Dendritic cell treated with granulocyte-macrophage colony-stimulating factor and Interleukin-4, amounts not matched to agents 40 ng/mL and 50 ng/mL, for 4 days (primary cell): ENCODE data around the gene IGSF8.
"Not testable (repeated sequence)": the region's sequence is repeated elsewhere in the genome, so short reads cannot be mapped to it uniquely, and the experiment has no call there.

Experiments used
- H3K27ac Mint-ChIP-seq: one replicate; pipeline ENCODE4 v1.8.0; 2022; ENCODE audit warnings: mild to moderate bottlenecking, mixed read lengths
- H3K27me3 Mint-ChIP-seq: one replicate; pipeline ENCODE4 v1.8.0; 2022; ENCODE audit warnings: mild to moderate bottlenecking, mixed read lengths
- H3K36me3 Mint-ChIP-seq: one replicate; pipeline ENCODE4 v1.8.0; 2022; ENCODE audit warnings: low read depth, mixed read lengths
- H3K4me1 Mint-ChIP-seq: one replicate; pipeline ENCODE4 v1.8.0; 2022; ENCODE audit warnings: low read depth, mixed read lengths
- H3K4me3 Mint-ChIP-seq: one replicate; pipeline ENCODE4 v1.8.0; 2022; ENCODE audit warnings: mild to moderate bottlenecking, moderate library complexity, mixed read lengths
- H3K9me3 Mint-ChIP-seq: one replicate; pipeline ENCODE4 v1.8.0; 2022; ENCODE audit warnings: mixed read lengths
- intact Hi-C: fragments of 100-400 bp; cut with micrococcal nuclease; formaldehyde crosslinking; loops from one replicate; pipeline ENCODE4 v1.15.0; 2022

IGSF8 gene

DNA sequence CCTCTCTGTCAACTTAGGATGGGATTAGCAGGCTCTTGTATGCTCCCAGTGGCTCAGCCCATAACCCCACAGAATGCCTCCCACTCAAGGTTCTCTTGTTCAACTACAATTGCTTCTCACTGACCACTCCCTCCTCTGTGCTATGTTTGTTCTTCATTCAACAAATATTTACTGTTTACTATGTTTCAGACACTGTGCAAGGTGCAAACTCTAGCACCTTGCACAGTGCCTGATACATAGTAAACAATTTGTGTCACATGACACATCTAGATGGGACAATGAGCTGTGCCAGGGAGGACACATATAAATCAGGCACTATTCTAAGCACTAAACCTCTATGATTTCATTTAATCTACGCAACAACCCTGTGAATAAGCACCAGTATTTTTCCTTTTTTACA, 32.5 kb upstream of the IGSF8 start:
- Mint-ChIP-seq H3K27me3 (peaks cover 28% of the 10 kb centered on the region), H3K9me3 (no peaks in the 10 kb centered on the region), H3K4me1 (peaks cover 29% of the 10 kb centered on the region), H3K4me3 (no peak overlapping the region), H3K36me3 (no peaks in the 10 kb centered on the region), H3K27ac (no peak overlapping the region)
- intact Hi-C loops: no loop called here

DNA sequence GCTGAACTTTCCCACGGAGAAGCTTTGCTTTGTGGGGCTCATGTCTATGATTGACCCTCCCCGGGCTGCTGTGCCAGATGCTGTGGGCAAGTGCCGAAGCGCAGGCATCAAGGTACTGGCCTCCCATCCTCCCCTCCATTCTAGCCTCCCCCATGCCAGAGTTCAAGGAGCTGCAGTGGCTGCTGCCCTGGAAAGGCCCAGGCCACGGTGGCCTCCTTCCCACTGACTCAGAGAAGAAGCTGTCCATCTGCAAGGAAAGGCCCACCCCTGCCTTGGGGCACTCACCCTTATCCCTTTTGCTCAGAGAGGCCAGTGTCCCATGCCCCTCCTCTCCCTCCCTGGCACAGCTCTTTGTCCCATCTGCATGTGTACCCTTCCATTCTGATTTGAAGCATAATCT, 32.1 kb upstream of the IGSF8 start:
- H3K4me3 Mint-ChIP-seq: no peak overlapping the region
- no peaks in the 10 kb centered on the region for H3K36me3 Mint-ChIP-seq
- no peak overlapping the region for H3K27ac Mint-ChIP-seq
- H3K4me1 Mint-ChIP-seq: peaks cover 29% of the 10 kb centered on the region
- intact Hi-C loops: no loop called here
- peaks cover 25% of the 10 kb centered on the region for H3K27me3 Mint-ChIP-seq
- H3K9me3 Mint-ChIP-seq: no peaks in the 10 kb centered on the region

DNA sequence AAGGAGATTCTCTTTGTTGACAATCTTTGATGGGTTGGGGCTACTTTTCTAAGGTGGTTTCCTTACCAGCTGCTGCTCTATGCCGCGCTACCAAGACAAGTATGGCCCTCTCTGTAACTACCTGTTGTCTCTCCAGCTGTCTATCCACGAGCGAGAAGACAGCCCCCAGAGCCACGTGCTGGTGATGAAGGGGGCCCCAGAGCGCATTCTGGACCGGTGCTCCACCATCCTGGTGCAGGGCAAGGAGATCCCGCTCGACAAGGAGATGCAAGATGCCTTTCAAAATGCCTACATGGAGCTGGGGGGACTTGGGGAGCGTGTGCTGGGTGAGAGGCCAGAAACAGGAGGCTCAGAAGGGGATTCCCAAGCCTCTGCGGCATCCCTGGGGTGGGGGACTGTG, 31.5 kb upstream of the IGSF8 start:
- H3K9me3 Mint-ChIP-seq: no peaks in the 10 kb centered on the region
- intact Hi-C loops: no loop called here
- H3K27ac Mint-ChIP-seq: no peak overlapping the region
- H3K4me1 Mint-ChIP-seq: peaks cover 25% of the 10 kb centered on the region
- H3K4me3 Mint-ChIP-seq: no peak overlapping the region
- peaks cover 23% of the 10 kb centered on the region for H3K27me3 Mint-ChIP-seq
- H3K36me3 Mint-ChIP-seq: no peaks in the 10 kb centered on the region

DNA sequence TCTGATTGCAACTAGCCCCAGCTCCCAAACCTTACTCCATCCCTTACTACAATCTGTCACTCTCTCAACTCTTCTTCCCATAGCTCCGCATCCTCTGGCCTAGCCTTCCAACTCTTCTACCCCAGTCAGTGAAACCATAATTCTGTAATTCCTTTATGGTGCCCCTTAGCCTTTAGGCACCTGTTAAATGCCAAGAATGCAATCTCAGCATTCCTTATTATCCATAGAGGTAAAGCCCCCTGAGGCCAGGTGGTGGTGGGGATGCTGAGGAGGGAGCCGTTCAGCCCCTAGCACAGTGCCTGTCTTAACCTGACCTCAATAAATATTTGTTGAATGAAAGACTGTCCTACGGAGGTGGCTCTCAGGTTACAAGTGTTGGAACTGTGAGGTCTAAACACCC, 31.1 kb upstream of the IGSF8 start:
- H3K4me3 Mint-ChIP-seq: no peak overlapping the region
- peaks cover 21% of the 10 kb centered on the region for H3K4me1 Mint-ChIP-seq
- intact Hi-C loops: no loop called here

DNA sequence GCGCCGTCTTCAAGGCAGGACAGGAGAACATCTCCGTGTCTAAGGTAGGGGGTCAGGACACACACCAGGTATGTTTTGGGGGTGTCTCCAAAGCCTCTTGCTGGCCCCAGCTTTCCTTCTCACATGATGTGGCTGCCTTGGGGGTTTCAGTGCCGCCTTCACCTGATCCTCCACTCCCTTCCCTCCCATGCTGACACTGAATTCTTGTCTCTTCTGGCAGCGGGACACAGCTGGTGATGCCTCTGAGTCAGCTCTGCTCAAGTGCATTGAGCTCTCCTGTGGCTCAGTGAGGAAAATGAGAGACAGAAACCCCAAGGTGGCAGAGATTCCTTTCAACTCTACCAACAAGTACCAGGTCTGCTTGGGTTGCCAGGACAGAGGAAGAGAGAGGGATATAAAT, 30.6 kb upstream of the IGSF8 start:
- H3K4me3 Mint-ChIP-seq: no peak overlapping the region
- intact Hi-C loops: no loop called here
- H3K9me3 Mint-ChIP-seq: no peaks in the 10 kb centered on the region
- H3K36me3 Mint-ChIP-seq: no peaks in the 10 kb centered on the region
- H3K27me3 Mint-ChIP-seq: peaks cover 24% of the 10 kb centered on the region
- H3K27ac Mint-ChIP-seq: no peak overlapping the region
- H3K4me1 Mint-ChIP-seq: peaks cover 16% of the 10 kb centered on the region

More for the DNA sequence above, 31.1 kb upstream of the IGSF8 start:
- Mint-ChIP-seq H3K27me3 (peaks cover 22% of the 10 kb centered on the region), H3K36me3 (no peaks in the 10 kb centered on the region), H3K27ac (no peak overlapping the region), H3K9me3 (no peaks in the 10 kb centered on the region)

DNA sequence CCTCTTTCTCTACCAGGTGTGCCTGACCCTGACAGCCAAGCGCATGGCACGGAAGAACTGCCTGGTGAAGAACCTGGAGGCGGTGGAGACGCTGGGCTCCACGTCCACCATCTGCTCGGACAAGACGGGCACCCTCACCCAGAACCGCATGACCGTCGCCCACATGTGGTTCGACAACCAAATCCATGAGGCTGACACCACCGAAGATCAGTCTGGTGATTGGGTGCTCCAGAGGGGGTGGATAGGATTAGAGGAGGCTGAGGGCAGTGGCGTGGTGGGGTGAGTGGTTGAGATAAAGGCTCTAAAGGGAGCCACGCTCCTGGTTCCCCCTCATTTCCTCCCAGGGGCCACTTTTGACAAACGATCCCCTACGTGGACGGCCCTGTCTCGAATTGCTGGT, 30.2 kb upstream of the IGSF8 start:
- intact Hi-C loops: no loop called here
- Mint-ChIP-seq H3K27ac (no peak overlapping the region), H3K36me3 (no peaks in the 10 kb centered on the region), H3K27me3 (peaks cover 25% of the 10 kb centered on the region), H3K4me3 (no peak overlapping the region), H3K9me3 (no peaks in the 10 kb centered on the region), H3K4me1 (peaks cover 12% of the 10 kb centered on the region)

DNA sequence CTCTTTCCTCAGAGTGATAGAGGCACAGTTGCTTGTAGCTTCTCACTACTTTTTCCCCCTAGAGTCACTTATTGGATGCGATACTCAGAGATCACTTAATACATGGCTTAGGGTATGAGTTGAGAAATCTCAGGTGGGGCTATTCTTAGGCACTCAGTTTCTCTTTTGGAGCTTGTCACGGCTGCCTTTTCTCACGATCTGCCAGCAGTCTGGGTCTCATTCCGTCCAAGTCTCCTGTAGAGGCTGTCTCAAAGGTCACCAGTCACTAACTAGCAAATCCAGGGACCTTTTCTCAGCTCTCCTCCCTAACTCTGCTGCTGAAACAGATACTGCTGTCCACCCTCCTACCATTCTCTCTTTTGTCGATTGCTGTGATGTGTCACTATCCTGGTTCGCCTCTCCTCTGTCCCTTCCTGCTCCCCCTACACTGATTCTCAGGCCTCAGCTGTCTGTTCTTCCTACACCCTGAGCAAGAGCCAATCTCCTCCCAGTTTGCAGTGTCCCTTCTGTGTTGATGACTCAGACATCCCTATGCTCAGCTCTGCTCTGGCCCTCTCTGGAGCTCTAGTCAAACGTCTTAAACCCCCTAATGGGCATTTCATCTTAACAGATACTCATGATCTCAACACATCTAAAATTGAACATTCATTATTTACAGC, 29.6 kb upstream of the IGSF8 start:
- no peaks in the 10 kb centered on the region for H3K36me3 Mint-ChIP-seq

DNA sequence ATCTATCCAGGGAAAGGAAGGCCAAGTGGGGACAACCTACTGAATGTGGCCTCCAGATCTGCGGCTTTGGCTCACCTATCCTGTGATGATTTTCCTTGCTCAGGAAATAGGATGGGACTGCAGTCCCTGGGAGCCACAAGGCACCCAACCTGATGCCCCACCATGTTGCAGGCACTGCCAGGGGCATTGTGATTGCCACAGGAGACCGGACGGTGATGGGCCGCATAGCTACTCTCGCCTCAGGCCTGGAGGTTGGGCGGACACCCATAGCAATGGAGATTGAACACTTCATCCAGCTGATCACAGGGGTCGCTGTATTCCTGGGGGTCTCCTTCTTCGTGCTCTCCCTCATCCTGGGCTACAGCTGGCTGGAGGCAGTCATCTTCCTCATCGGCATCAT, 29.0 kb upstream of the IGSF8 start:
- no peaks in the 10 kb centered on the region for H3K9me3 Mint-ChIP-seq
- H3K4me1 Mint-ChIP-seq: peaks cover 11% of the 10 kb centered on the region
- peaks cover 22% of the 10 kb centered on the region for H3K27me3 Mint-ChIP-seq
- H3K4me3 Mint-ChIP-seq: no peak overlapping the region
- H3K27ac Mint-ChIP-seq: no peak overlapping the region
- H3K36me3 Mint-ChIP-seq: no peaks in the 10 kb centered on the region
- intact Hi-C loops: no loop called here

More for the DNA sequence above, 29.6 kb upstream of the IGSF8 start:
- Mint-ChIP-seq H3K27ac (no peak overlapping the region), H3K9me3 (no peaks in the 10 kb centered on the region), H3K4me3 (no peak overlapping the region), H3K4me1 (peaks cover 11% of the 10 kb centered on the region), H3K27me3 (peaks cover 25% of the 10 kb centered on the region)
- intact Hi-C loops: no loop called here

DNA sequence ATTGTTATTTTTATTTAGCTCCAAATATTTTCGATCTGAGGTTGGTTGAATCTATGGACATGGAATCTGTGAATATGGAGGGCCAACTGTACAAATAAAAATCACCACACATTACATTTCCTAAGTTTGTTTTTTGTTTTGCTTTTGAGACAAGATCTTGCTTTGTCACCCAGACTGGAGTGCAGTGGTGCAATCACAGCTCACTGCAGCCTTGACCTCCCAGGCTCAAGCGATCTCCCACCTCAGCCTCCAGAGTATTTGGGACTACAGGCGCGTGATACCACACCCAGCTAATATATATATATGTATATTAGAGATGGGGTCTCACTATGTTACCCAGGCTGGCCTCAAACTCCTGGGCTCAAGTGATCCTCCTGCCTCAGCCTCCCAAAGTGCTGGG, 27.9 kb upstream of the IGSF8 start:
- H3K36me3 Mint-ChIP-seq, H3K9me3 Mint-ChIP-seq, intact Hi-C loops, H3K4me3 Mint-ChIP-seq, H3K27ac Mint-ChIP-seq: not testable (repeated sequence)
- Mint-ChIP-seq H3K4me1 (peaks cover 11% of the 10 kb centered on the region), H3K27me3 (peaks cover 14% of the 10 kb centered on the region)

DNA sequence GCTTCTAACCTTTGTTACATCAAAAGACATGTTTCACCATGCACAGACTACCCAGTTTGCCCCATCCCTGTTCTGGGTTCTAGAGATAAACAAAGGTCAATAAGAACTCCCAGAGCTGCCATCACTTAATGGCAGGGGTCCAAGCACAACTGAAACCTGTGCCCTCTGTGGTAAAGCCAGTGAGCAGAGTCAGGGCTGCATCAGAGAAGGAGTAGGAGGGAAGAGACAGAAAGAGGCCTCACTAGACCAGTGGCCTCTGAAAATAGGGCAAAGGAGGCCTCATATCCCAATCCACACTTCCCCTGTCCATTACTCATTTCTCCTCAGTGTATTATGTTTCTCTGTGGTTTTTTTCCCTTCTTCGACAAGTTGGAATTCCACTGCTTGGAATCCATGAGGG, 27.3 kb upstream of the IGSF8 start:
- Mint-ChIP-seq H3K4me1 (peaks cover 8% of the 10 kb centered on the region), H3K27me3 (peaks cover 14% of the 10 kb centered on the region), H3K9me3 (no peaks in the 10 kb centered on the region), H3K36me3 (no peaks in the 10 kb centered on the region), H3K27ac (no peak overlapping the region), H3K4me3 (no peak overlapping the region)
- intact Hi-C loops: no loop called here

DNA sequence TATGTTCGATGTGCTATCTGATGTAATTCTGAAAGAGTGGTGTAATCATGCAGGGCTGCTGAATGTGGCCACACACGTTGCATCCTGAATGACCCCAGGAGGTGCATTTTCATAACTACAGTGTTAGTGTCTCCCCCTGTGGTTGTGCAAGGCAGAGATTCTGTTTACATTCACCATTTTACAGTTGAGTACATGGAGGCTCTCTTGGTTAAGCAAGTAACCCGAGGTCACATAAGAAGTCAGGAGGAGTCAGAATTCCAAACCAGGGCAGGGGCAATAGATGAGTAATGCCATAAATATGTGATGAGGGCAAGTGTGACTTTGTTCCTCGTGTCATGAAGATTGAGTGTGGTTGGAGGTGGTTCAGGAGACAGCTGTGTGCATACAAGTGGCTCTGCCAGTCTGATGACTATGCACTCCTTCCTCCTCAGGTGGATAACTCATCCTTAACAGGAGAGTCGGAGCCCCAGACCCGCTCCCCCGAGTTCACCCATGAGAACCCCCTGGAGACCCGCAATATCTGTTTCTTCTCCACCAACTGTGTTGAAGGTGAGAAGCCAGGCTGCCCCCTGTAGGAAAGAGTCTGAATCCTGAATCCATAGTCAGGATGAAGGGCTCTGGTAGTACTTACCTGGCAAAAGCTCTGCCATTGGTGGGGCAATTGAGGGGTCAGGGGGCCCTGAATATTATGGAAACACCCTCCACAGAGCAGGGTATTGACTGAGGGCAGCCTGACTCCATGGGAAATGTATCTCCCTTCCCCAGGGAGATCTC, 26.5 kb upstream of the IGSF8 start:
- H3K36me3 Mint-ChIP-seq: no peaks in the 10 kb centered on the region
- peaks cover 12% of the 10 kb centered on the region for H3K27me3 Mint-ChIP-seq
- H3K4me1 Mint-ChIP-seq: peaks cover 6% of the 10 kb centered on the region
- H3K4me3 Mint-ChIP-seq: no peak overlapping the region
- no peak overlapping the region for H3K27ac Mint-ChIP-seq
- H3K9me3 Mint-ChIP-seq: no peaks in the 10 kb centered on the region
- intact Hi-C loops: no loop called here

DNA sequence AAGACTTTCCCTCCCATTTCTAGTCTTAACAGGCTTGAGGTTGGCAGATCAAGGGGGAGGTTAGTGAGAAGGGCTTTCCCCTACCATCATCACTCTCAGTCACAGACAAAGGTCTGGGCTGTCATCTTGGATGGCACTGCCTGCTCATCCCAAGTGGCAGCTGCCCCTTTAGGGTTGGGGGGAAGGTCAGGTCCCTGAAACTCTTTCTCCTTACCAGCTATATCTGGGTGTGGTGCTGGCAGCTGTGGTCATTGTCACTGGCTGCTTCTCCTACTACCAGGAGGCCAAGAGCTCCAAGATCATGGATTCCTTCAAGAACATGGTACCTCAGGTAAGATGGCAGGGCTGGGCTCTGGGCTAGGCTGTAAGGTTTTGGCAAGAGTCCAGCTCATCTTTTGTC, 25.3 kb upstream of the IGSF8 start:
- H3K36me3 Mint-ChIP-seq: no peaks in the 10 kb centered on the region
- H3K27ac Mint-ChIP-seq: no peak overlapping the region
- intact Hi-C loops: no loop called here
- H3K4me3 Mint-ChIP-seq: no peak overlapping the region
- H3K9me3 Mint-ChIP-seq: no peaks in the 10 kb centered on the region
- H3K4me1 Mint-ChIP-seq: peaks cover 11% of the 10 kb centered on the region
- H3K27me3 Mint-ChIP-seq: peaks cover 7% of the 10 kb centered on the region

DNA sequence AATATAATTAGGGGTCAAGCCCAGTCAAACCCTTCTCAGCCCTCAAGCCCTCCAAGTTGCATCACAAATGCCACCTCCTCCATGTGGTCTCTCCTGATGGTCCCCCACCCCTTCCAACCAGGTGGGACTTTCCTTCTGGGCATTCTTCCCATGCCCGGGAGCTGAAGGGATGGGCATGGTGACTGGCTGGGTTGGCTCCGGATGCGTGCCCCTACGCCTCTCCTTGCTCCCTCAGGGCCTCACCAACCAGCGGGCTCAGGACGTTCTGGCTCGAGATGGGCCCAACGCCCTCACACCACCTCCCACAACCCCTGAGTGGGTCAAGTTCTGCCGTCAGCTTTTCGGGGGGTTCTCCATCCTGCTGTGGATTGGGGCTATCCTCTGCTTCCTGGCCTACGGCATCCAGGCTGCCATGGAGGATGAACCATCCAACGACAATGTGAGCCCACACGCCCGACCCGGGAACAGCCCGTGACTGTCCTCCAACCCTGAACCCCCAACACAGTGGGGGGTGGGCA, 24.6 kb upstream of the IGSF8 start:
- H3K4me3 Mint-ChIP-seq: no peak overlapping the region
- peaks cover 8% of the 10 kb centered on the region for H3K27me3 Mint-ChIP-seq

DNA sequence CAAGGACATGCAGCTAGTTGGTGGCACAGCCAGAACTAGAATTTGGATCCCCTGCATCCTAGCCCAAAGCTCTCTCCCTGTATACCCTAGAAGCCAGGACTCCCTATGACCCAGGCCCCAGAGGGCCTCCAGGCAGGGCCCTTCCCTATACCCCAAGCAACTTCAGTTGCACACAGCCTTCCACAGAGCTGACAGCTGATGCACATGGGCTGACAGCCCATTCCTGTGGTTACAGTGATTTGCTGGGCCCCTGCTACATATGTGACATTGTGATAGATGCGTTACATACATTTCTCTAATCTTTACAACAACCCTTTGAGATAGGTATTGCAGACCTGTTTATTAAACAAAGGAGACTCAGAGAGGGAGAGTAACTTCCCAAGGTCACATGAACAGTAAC, 23.0 kb upstream of the IGSF8 start:
- intact Hi-C loops: no loop called here
- Mint-ChIP-seq H3K36me3 (no peaks in the 10 kb centered on the region), H3K9me3 (no peaks in the 10 kb centered on the region), H3K4me1 (peaks cover 10% of the 10 kb centered on the region), H3K4me3 (no peak overlapping the region), H3K27me3 (peaks cover 17% of the 10 kb centered on the region), H3K27ac (no peak overlapping the region)

More for the DNA sequence above, 24.6 kb upstream of the IGSF8 start:
- intact Hi-C loops: no loop called here
- H3K9me3 Mint-ChIP-seq: no peaks in the 10 kb centered on the region
- H3K27ac Mint-ChIP-seq: no peak overlapping the region
- H3K36me3 Mint-ChIP-seq: no peaks in the 10 kb centered on the region
- peaks cover 7% of the 10 kb centered on the region for H3K4me1 Mint-ChIP-seq
